DOHH2 (cell line): ENCODE measurements around the gene KCTD11.
"Not testable (repeated sequence)": the region's sequence is repeated elsewhere in the genome, so short reads cannot be mapped to it uniquely, and the experiment has no call there.

Experiments
- H3F3A ChIP-seq: fragments of 200-600 bp; sonication (generic), shearing (Covaris generic); 2 replicates; pipeline ENCODE4 v1.6.0; 2016; ENCODE audit warnings: antibody characterized with exemption, mild to moderate bottlenecking; ENCODE audit not compliant: control insufficient read depth, insufficient read depth
- H3K27ac ChIP-seq: fragments of 200-600 bp; sonication (generic); 2 replicates; pipeline ENCODE4 v1.5.1; 2014; ENCODE audit warnings: low read depth, mild to moderate bottlenecking, low read length, moderate library complexity
- H3K27me3 ChIP-seq: fragments of 200-600 bp; sonication (generic); 2 replicates; pipeline ENCODE4 v1.6.1; 2014; ENCODE audit warnings: mild to moderate bottlenecking, low read length, mixed read lengths; ENCODE audit not compliant: control insufficient read depth
- H3K36me3 ChIP-seq: fragments of 200-600 bp; sonication (generic); 2 replicates; pipeline ENCODE4 v1.6.1; 2014; ENCODE audit warnings: mild to moderate bottlenecking, low read length, moderate library complexity, mixed read lengths; ENCODE audit not compliant: control insufficient read depth
- H3K4me1 ChIP-seq: fragments of 200-600 bp; sonication (generic); 2 replicates; pipeline ENCODE4 v1.6.1; 2014; ENCODE audit warnings: mild to moderate bottlenecking, low read length, mixed read lengths; ENCODE audit not compliant: control insufficient read depth
- H3K4me2 ChIP-seq: fragments of 200-600 bp; sonication (generic); 2 replicates; pipeline ENCODE4 v1.6.0; 2014; ENCODE audit warnings: mild to moderate bottlenecking, low read length, moderate library complexity
- H3K4me3 ChIP-seq: fragments of 200-600 bp; sonication (generic); 2 replicates; pipeline ENCODE4 v1.5.1; 2014; ENCODE audit warnings: mild to moderate bottlenecking, low read length, mixed read lengths
- H3K79me2 ChIP-seq: fragments of 200-600 bp; sonication (generic); 2 replicates; pipeline ENCODE4 v1.6.1; 2014; ENCODE audit warnings: mild to moderate bottlenecking, low read length, mixed read lengths; ENCODE audit not compliant: control insufficient read depth
- H3K9me2 ChIP-seq: fragments of 200-600 bp; sonication (generic); replicated peaks from 2 replicates; pipeline ENCODE4 v1.6.1; 2014; ENCODE audit warnings: mild to moderate bottlenecking, low read length, mixed read lengths; ENCODE audit not compliant: control insufficient read depth
- H3K9me3 ChIP-seq: fragments of 200-600 bp; sonication (generic); 2 replicates; pipeline ENCODE4 v1.6.1; 2014; ENCODE audit warnings: antibody characterized with exemption, low read length, mixed read lengths; ENCODE audit not compliant: control insufficient read depth, insufficient read depth
- H4K20me1 ChIP-seq: fragments of 200-600 bp; sonication (generic); 2 replicates; pipeline ENCODE4 v1.6.0; 2014; ENCODE audit warnings: low read depth, mild to moderate bottlenecking, antibody characterized with exemption, low read length, moderate library complexity; ENCODE audit not compliant: control insufficient read depth, insufficient read depth
- CTCF ChIP-seq: fragments of 200-600 bp; sonication (generic); IDR thresholded peaks from one replicate; pipeline ENCODE4 v1.5.1; 2014; ENCODE audit warnings: antibody characterized with exemption, mild to moderate bottlenecking, low read depth, low read length; ENCODE audit not compliant: poor library complexity, severe bottlenecking
- EZH2phosphoT487 ChIP-seq: fragments of 200-600 bp; sonication (generic); IDR thresholded peaks from 2 replicates; pipeline ENCODE4 v1.6.1; 2017; ENCODE audit warnings: borderline replicate concordance, mild to moderate bottlenecking, antibody characterized with exemption, low read length, moderate library complexity, mixed read lengths

KCTD11 gene

GRCh38 chr17:7363311-7363710 lies 11.3 kb downstream of the KCTD11 start:
- Histone ChIP-seq H3K4me3 (no peak overlapping the region), H3K4me2 (no peak overlapping the region), H3K9me3 (no peaks in the 10 kb centered on the region), H3K36me3 (no peaks in the 10 kb centered on the region), H3K27me3 (no peaks in the 10 kb centered on the region), H3F3A (no peaks in the 10 kb centered on the region), H4K20me1 (no peaks in the 10 kb centered on the region), H3K4me1 (no peaks in the 10 kb centered on the region), H3K27ac (no peak overlapping the region), H3K79me2 (no peaks in the 10 kb centered on the region), H3K9me2 (no peaks in the 10 kb centered on the region)
- TF ChIP-seq EZH2phosphoT487 (no peak), CTCF (no peak)

GRCh38 chr17:7365963-7366362 lies 14.0 kb downstream of the KCTD11 start:
- not testable (repeated sequence) for H3K9me3 ChIP-seq, H3K9me2 ChIP-seq, H3F3A ChIP-seq, H4K20me1 ChIP-seq, H3K4me1 ChIP-seq, H3K79me2 ChIP-seq, H3K27me3 ChIP-seq, H3K36me3 ChIP-seq, H3K27ac ChIP-seq, H3K4me2 ChIP-seq, H3K4me3 ChIP-seq

- no peaks in the 10 kb centered on the region for H3K79me2 ChIP-seq
- no peaks in the 10 kb centered on the region for H3K9me3 ChIP-seq
- no peaks in the 10 kb centered on the region for H3K9me2 ChIP-seq
- H3K36me3 ChIP-seq: no peaks in the 10 kb centered on the region
- peaks cover 8% of the 10 kb centered on the region; the same call in 1 of the 2 replicates for H3K27me3 ChIP-seq
- no peak for TF ChIP-seq EZH2phosphoT487
- no peak for TF ChIP-seq CTCF
- H3K4me1 ChIP-seq: no peaks in the 10 kb centered on the region
- no peak overlapping the region for H3K4me3 ChIP-seq
- H3F3A ChIP-seq: no peaks in the 10 kb centered on the region
- H3K4me2 ChIP-seq: no peak overlapping the region
- H3K27ac ChIP-seq: no peak overlapping the region
- H4K20me1 ChIP-seq: no peaks in the 10 kb centered on the region
Measured at GRCh38 chr17:7367083-7367482, 15.1 kb downstream of the KCTD11 start.

- Histone ChIP-seq H3K4me2 (no peak overlapping the region), H3K36me3 (no peaks in the 10 kb centered on the region), H3F3A (no peaks in the 10 kb centered on the region), H3K79me2 (no peaks in the 10 kb centered on the region), H3K27me3 (peaks cover 11% of the 10 kb centered on the region; the same call in 1 of the 2 replicates), H3K9me2 (no peaks in the 10 kb centered on the region), H4K20me1 (no peaks in the 10 kb centered on the region), H3K4me1 (no peaks in the 10 kb centered on the region), H3K4me3 (no peak overlapping the region), H3K27ac (no peak overlapping the region), H3K9me3 (no peaks in the 10 kb centered on the region)
- no peak for TF ChIP-seq EZH2phosphoT487
- no peak for TF ChIP-seq CTCF
Measured at GRCh38 chr17:7367918-7368598, 16.1 kb downstream of the KCTD11 start.

- H3K79me2 ChIP-seq, H3K9me3 ChIP-seq, H3F3A ChIP-seq, H3K4me2 ChIP-seq, H3K4me1 ChIP-seq, H3K27ac ChIP-seq, H4K20me1 ChIP-seq, H3K4me3 ChIP-seq, H3K36me3 ChIP-seq, H3K9me2 ChIP-seq: not testable (repeated sequence)
- peaks cover 11% of the 10 kb centered on the region; the same call in 1 of the 2 replicates for H3K27me3 ChIP-seq
Measured at GRCh38 chr17:7368599-7368994, 16.6 kb downstream of the KCTD11 start.
